Stimulated activated CD4-positive, alpha-beta T cell treated with anti-CD3 and anti-CD28 coated beads, Interleukin-12 subunit alpha, Interleukin-12 subunit beta, amount 100 ng/mL, for 24 hours (primary cell): Measurements from ENCODE around the gene PON1.

Experiments
- DNase-seq, 2 experiments: peaks; one replicate each; pipeline ENCODE4 v3.0.0-alpha.2; 2020; ENCODE audit warnings: low read depth in 2 of 2

Gene PON1

GRCh38 chr7:95253986-95254385, 70.3 kb downstream of the PON1 start:
- DNase-seq = no peak

GRCh38 chr7:95251966-95252365, 72.4 kb downstream of the PON1 start:
- no peak for DNase-seq

GRCh38 chr7:95250571-95250970, 73.8 kb downstream of the PON1 start:
- DNase-seq = no peak
